ENCODE data around the gene RAB6A.

DNA sequence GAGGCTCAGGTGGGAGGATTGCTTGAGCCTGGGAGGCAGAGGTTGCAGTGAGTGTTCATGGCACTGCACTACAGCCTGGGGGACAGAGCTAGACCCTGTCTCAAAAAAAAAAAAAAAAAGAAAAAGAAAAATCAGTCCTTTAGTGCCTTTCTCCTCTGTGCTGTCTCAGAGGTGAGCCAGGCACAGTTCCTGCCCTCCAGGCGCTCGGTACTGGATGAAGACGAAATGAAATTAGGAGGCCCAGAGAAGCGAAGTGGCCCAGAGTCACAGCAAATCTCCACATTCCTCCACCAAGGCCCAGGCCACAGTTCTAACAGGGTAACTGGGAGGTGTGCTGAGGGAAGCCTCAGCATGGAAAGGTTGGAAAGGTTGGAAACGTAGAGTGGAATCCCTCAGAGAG is 109.6 kb downstream of the RAB6A start:
- TF ChIP-seq SUZ12 (IDR thresholded peaks at IDR 0.05; ENCODE audit: extremely low read depth, insufficient read depth, insufficient read length) (no peak), ZNF274 (IDR thresholded peaks at IDR 0.05; ENCODE audit: low read depth, low read length) (no peak), YY1 (IDR thresholded peaks at IDR 0.05; ENCODE audit: insufficient read depth, insufficient read length) (no peak)
